ENCODE data around the gene CNST. TPM values are rescaled to one million over a fixed set of nuclear protein-coding genes. Genes with fewer than 3 reads are reported as not detected.

Gene CNST
- total and polyA plus RNA-seq, 2 of the 13 experiments (the other 11 are each of a cell fraction or from before 2014, with no cell fraction given) = 6.3 to 12.4 TPM

GRCh38 chr1:246699095-246699735, 133.0 kb downstream of the CNST start (continued):
- TF ChIP-seq AHR (CRISPR knock-in tag; IDR thresholded peaks at IDR 0.05) (no peak), CSRNP1 (CRISPR knock-in tag; IDR thresholded peaks at IDR 0.05) (no peak), SIX1 (CRISPR knock-in tag; IDR thresholded peaks at IDR 0.05; ENCODE audit: borderline replicate concordance) (0 out of 2 replicates have a peak, but pooled peaks have one; percentile 13), SUZ12 (IDR thresholded peaks at IDR 0.05; ENCODE audit: low read depth, low read length) (no peak), POLR2A (IDR thresholded peaks at IDR 0.05; ENCODE audit: insufficient read depth in 1 of 2, low read depth in 2 of 2, low read length in 2 of 2) (no peak), HOXA9 (CRISPR knock-in tag; IDR thresholded peaks at IDR 0.05; ENCODE audit: borderline replicate concordance) (no peak), FOXO4 (CRISPR knock-in tag; conservative IDR thresholded peaks at IDR 0.05) (no peak), FOXP4 (CRISPR knock-in tag; IDR thresholded peaks at IDR 0.05) (peak; percentile 50; the same call in 1 of the 2 replicates), HMGA1 (CRISPR knock-in tag; conservative IDR thresholded peaks at IDR 0.05) (no peak), KDM6A (CRISPR knock-in tag; IDR thresholded peaks at IDR 0.05; ENCODE audit: low read depth) (no peak), MAZ (IDR thresholded peaks at IDR 0.05; ENCODE audit: borderline replicate concordance, low read depth, low read length) (no peak), MAZ (CRISPR knock-in tag; IDR thresholded peaks at IDR 0.05; ENCODE audit: low read depth) (no peak), ZNF720 (CRISPR knock-in tag; IDR thresholded peaks at IDR 0.05) (no peak), ZBTB8A (CRISPR knock-in tag; IDR thresholded peaks at IDR 0.05; ENCODE audit: borderline replicate concordance, low read depth) (no peak), ZNF891 (CRISPR knock-in tag; IDR thresholded peaks at IDR 0.05) (no peak), ZNF10 (CRISPR knock-in tag; IDR thresholded peaks at IDR 0.05; ENCODE audit: borderline replicate concordance, low read depth) (no peak), ZNF704 (CRISPR knock-in tag; IDR thresholded peaks at IDR 0.05; ENCODE audit: borderline replicate concordance) (no peak), MBNL3 (CRISPR knock-in tag; conservative IDR thresholded peaks at IDR 0.05) (no peak), MBD4 (IDR thresholded peaks at IDR 0.05; ENCODE audit: borderline replicate concordance, low read length) (no peak), TOE1 (CRISPR knock-in tag; IDR thresholded peaks at IDR 0.05) (no peak), ZNF12 (CRISPR knock-in tag; IDR thresholded peaks at IDR 0.05) (no peak; the same call in 1 of the 2 replicates), ZNF44 (CRISPR knock-in tag; IDR thresholded peaks at IDR 0.05) (no peak), GLI4 (CRISPR knock-in tag; IDR thresholded peaks at IDR 0.05; ENCODE audit: borderline replicate concordance) (no peak), HNF1B (CRISPR knock-in tag; IDR thresholded peaks at IDR 0.05) (no peak)

Measured in HepG2 (cell line).